Stimulated activated naive CD8-positive, alpha-beta T cell treated with anti-CD3 and anti-CD28 coated beads, Interleukin-15, Interleukin-2, amounts not matched to agents 100 ng/mL and 50 ng/mL, for 24 hours (primary cell): ENCODE measurements around the gene NFKBIE.

ENCODE experiments used
- H3K27ac Mint-ChIP-seq: one replicate; pipeline ENCODE4 v1.8.0; 2021; ENCODE audit warnings: mild to moderate bottlenecking, mixed read lengths
- H3K27me3 Mint-ChIP-seq: one replicate; pipeline ENCODE4 v1.8.0; 2021; ENCODE audit warnings: mixed read lengths
- H3K36me3 Mint-ChIP-seq: one replicate; pipeline ENCODE4 v1.8.0; 2021; ENCODE audit warnings: low read depth, mixed read lengths
- H3K4me1 Mint-ChIP-seq: one replicate; pipeline ENCODE4 v1.8.0; 2021; ENCODE audit warnings: low read depth, mixed read lengths
- H3K4me3 Mint-ChIP-seq: one replicate; pipeline ENCODE4 v1.8.0; 2021; ENCODE audit warnings: mild to moderate bottlenecking, mixed read lengths
- H3K9me3 Mint-ChIP-seq: one replicate; pipeline ENCODE4 v1.8.0; 2021; ENCODE audit warnings: mixed read lengths

NFKBIE gene

DNA sequence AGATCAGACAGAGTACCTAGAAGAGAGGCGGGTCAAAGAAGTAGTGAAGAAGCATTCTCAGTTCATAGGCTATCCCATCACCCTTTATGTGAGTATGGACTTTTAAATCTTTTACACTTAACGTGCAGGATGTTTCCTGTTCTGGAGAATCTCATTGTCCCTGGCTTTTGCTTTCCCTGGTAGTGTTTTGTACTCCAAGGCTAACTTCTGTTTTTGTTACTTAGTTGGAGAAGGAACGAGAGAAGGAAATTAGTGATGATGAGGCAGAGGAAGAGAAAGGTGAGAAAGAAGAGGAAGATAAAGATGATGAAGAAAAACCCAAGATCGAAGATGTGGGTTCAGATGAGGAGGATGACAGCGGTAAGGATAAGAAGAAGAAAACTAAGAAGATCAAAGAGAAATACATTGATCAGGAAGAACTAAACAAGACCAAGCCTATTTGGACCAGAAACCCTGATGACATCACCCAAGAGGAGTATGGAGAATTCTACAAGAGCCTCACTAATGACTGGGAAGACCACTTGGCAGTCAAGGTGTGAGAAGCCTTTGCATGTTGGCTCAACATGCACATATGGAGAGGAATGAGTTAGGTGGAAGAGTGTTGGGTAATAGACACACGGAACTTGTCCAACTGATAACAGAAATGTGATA, 15.2 kb downstream of the NFKBIE start:
- Mint-ChIP-seq H3K27me3 (peaks cover 5% of the 10 kb centered on the region), H3K4me3 (peak overlapping the region; percentile 96), H3K9me3 (no peaks in the 10 kb centered on the region), H3K27ac (peak overlapping the region; percentile 100), H3K36me3 (peaks cover 86% of the 10 kb centered on the region), H3K4me1 (peaks cover 90% of the 10 kb centered on the region)

DNA sequence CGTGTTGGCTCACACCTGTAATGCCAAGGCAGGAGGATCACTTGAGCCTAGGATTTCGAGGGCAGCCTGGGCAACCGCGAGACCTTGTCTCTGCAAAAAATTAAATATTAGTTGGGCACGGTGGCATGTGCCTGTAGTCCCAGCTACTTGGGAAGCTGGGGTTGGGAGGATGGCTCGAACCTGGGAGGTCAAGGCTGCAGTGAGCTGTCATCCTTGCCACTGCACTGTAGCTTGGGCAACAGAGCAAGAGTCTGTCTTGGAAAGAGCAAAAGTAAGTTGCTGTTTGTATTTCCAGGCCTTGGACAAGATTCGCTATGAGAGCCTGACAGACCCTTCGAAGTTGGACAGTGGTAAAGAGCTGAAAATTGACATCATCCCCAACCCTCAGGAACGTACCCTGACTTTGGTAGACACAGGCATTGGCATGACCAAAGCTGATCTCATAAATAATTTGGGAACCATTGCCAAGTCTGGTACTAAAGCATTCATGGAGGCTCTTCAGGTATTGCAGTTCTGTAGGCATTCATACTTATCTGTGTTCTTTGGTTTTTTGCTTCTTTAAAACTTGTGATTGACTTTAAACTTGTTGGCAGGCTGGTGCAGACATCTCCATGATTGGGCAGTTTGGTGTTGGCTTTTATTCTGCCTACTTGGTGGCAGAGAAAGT, 16.1 kb downstream of the NFKBIE start:
- peaks cover 77% of the 10 kb centered on the region for H3K36me3 Mint-ChIP-seq
- H3K27ac Mint-ChIP-seq, result peak overlapping the region; percentile 100

DNA sequence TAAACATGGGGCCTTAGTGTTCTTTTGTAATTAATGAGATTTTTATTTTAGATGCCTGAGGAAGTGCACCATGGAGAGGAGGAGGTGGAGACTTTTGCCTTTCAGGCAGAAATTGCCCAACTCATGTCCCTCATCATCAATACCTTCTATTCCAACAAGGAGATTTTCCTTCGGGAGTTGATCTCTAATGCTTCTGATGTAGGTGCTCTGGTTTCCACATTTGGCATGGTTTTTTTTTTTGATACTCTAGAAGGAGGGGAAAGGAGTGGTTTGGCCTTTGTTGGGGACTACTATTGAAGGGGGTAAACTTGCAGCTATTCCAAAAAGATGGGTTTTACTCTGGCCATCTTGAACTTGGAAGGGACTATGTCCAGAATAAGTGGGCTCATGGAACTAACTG, 16.8 kb downstream of the NFKBIE start:
- Mint-ChIP-seq H3K4me1 (peaks cover 80% of the 10 kb centered on the region), H3K36me3 (peaks cover 70% of the 10 kb centered on the region), H3K27me3 (peaks cover 5% of the 10 kb centered on the region), H3K27ac (peak overlapping the region; percentile 100), H3K9me3 (no peaks in the 10 kb centered on the region), H3K4me3 (peak overlapping the region; percentile 96)

More for the DNA sequence above, 16.1 kb downstream of the NFKBIE start:
- H3K9me3 Mint-ChIP-seq, result no peaks in the 10 kb centered on the region
- peaks cover 5% of the 10 kb centered on the region for H3K27me3 Mint-ChIP-seq
- H3K4me3 Mint-ChIP-seq, result peak overlapping the region; percentile 96
- peaks cover 85% of the 10 kb centered on the region for H3K4me1 Mint-ChIP-seq

DNA sequence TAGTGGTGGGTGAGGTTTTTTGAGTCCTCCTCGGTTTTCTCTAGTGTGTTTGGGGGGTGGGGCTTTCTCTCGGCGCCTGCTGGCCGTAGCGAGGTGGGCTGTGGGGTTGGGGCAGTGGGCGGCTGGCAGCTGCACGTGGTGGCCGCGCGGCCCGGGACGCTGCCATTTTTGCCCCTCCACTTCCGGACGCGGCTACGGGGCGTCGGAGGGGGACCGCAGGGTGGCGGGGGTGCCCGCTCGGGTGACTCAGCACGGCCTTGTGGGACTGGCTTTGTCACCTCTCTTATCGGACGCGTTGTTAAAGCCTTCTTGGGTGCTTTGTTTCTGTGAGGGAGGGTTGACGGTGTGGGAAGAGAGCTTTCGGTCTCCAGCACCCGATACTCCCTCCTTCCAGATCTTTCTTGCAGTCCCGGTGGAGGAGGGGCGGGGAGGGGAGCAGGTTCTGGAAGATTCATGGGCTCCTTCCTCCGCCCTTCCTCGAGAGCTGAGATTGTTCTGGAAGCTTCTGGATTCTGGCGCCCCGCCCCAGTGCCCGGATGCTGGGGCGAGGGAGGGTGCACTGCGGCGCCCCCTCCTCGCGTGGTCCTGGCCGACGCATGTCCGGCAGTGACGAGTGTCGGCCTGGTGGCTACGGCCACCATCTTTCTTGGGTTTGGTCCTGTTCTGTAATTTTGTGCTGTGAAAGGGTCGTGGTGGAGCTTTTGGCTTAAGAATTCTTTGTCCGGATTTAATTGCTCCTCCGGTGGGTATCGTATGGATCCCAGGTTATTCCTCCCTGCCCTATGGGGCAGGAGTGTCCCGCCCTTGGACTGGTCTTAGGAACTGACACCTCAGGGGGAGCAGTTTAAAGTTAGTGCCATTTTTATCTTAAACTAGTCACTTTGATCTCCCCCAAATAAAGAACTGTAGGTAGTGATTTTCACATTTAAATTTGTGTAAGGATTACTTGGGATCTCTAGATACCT, 17.7 kb downstream of the NFKBIE start:
- Mint-ChIP-seq H3K4me3 (peak overlapping the region; percentile 96), H3K36me3 (peaks cover 61% of the 10 kb centered on the region), H3K27ac (peak overlapping the region; percentile 100), H3K9me3 (no peaks in the 10 kb centered on the region), H3K4me1 (peaks cover 70% of the 10 kb centered on the region), H3K27me3 (peaks cover 5% of the 10 kb centered on the region)

DNA sequence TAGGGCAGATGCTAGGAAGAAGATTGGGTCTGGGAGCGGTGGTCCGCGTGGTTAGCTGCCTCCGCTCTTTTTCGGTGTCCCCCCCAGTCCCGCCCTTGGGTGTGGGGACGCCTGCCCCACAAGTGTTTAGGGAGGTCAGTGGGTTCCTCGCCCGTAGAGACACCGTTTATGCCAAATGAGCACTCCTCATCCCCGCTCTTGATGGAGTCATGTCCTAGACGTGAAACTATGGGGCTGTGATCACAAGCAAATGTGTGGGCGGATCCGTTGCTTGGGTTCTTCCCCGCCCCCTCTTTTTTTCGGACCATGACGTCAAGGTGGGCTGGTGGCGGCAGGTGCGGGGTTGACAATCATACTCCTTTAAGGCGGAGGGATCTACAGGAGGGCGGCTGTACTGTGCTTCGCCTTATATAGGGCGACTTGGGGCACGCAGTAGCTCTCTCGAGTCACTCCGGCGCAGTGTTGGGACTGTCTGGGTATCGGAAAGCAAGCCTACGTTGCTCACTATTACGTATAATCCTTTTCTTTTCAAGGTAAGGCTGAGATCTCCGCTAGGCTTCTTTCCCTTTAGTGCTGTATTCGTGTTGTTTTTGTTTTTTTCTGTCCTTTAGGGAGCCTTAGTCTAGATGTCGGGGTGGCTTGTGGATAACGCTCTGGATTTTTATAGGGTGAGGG, 18.6 kb downstream of the NFKBIE start, which contains the start of gene HSP90AB1:
Gene HSP90AB1, plus strand, starts transcription at position 439 of the 675 bp plus-strand sequence. CDS start 1,529 bp downstream, outside the sequence.
- Mint-ChIP-seq H3K27ac (peak within 1 kb of the TSS; percentile 100), H3K36me3 (peaks cover 52% of the 10 kb centered on the region), H3K27me3 (peaks cover 5% of the 10 kb centered on the region), H3K4me1 (peaks cover 62% of the 10 kb centered on the region), H3K9me3 (no peaks in the 10 kb centered on the region), H3K4me3 (peak within 1 kb of the TSS; percentile 96)

DNA sequence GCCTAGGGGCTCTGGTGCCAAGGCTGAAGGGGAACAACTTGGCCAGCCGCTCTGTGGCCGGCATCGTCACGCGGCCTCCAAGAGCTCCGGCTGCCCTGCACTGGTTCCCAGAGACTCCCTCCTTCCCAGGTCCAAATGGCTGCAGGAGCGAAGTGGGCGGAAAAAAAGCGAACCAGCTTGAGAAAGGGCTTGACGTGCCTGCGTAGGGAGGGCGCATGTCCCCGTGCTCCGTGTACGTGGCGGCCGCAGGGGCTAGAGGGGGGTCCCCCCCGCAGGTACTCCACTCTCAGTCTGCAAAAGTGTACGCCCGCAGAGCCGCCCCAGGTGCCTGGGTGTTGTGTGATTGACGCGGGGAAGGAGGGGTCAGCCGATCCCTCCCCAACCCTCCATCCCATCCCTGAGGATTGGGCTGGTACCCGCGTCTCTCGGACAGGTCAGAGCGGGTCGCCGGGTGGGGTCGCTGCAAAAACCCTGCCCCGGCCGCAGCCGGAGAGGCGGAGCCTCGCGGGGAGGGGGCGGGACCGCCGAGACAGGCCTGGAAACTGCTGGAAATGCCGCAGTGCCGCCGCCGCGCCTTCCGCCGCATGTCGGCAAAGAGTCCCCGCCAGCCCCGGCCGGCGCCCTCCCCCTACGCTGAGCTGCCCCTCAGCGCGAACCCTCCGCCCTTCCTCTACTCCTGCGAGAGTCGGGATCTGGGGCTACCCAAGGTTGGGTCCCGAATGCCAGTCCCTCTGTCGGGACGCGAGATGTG, 19.3 kb downstream of the NFKBIE start:
- peaks cover 5% of the 10 kb centered on the region for H3K27me3 Mint-ChIP-seq
- H3K4me1 Mint-ChIP-seq, result peaks cover 55% of the 10 kb centered on the region

DNA sequence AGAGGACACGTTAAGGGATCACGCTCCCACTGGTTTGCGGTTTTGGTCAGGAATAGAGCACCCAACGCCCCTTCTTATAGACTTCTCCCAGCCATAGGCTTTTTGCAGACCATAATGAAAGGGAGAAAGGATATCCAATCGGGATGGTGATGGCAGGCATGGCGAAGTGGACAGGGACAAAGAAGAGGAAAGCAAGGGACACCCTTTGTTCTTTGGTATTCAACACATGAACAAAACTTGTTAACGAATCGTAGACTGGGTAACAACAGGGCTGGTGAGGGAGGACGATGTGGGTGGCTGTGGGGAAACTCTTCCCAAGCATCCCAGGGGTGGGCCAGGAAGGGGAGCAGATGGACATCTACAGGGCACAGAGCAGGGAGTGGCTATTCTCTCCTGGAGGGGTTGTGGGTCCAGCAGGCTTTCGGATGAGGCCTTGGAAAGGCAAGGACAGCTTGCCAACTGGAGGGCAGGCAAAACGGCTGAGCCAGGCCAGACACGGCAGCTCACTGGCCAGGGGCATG, 19.9 kb downstream of the NFKBIE start:
- Mint-ChIP-seq H3K27me3 (peaks cover 5% of the 10 kb centered on the region), H3K4me3 (peak overlapping the region; percentile 96), H3K9me3 (no peaks in the 10 kb centered on the region), H3K27ac (peak overlapping the region; percentile 100), H3K4me1 (peaks cover 48% of the 10 kb centered on the region), H3K36me3 (peaks cover 39% of the 10 kb centered on the region)

More for the DNA sequence above, 19.3 kb downstream of the NFKBIE start:
- Mint-ChIP-seq H3K9me3 (no peaks in the 10 kb centered on the region), H3K36me3 (peaks cover 45% of the 10 kb centered on the region), H3K27ac (peak overlapping the region; percentile 100), H3K4me3 (peak overlapping the region; percentile 96)

DNA sequence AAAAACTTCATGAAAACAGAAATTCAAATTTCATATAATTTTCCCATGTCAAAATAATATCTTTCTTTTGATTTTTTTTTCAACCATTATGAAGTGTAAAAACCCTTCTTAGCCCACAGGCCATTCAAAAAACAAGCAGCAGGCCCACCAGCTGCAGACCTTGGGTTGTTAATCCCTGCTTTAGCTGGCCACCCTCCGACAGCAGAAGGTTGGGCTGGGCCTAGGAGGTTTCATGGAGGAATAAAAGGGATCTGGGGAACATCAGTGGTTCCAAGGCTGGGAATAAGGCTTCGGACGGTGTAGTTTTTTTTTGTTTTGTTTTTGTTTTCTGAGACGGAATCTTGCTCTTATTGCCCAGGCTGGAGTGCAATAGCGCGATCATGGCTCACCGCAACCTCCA, 22.0 kb downstream of the NFKBIE start:
- H3K27ac Mint-ChIP-seq, result no peak overlapping the region
- H3K36me3 Mint-ChIP-seq, result peaks cover 18% of the 10 kb centered on the region
- H3K4me1 Mint-ChIP-seq, result peaks cover 38% of the 10 kb centered on the region
- no peak overlapping the region for H3K4me3 Mint-ChIP-seq
- no peaks in the 10 kb centered on the region for H3K9me3 Mint-ChIP-seq
- H3K27me3 Mint-ChIP-seq, result peaks cover 5% of the 10 kb centered on the region

DNA sequence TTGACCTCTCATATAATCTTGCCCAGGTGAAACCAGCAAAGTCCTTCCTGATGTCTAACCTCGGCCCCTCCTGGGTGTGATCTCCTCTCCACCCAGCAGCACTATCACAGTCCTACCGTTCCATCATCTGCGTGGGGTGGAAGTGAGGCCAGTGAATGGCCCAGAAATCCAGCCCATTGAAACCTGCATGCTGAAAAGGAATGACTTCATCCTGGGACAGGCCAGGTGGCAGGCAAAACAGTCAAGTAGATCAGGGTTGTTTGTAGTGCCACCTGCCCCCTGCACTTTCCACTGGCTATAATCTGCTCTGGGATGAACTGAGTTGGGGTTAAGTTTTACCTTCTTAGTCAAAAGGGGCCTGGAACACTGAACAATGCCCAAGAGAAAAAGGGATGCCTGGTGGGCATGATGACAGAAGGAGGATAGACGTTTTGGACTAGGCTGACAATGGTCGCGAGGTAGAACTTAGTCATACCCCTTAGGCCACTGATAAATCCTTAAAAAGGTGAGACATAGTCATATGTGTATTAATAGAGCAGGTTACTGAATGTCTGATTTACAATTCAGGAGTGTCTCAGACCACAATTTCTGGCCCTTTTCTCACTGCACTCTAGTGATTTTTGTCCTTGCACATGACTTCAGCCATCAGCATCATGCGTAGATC, 26.5 kb downstream of the NFKBIE start:
- H3K9me3 Mint-ChIP-seq, result no peaks in the 10 kb centered on the region
- H3K4me3 Mint-ChIP-seq, result peak overlapping the region; percentile 82
- peaks cover 15% of the 10 kb centered on the region for H3K36me3 Mint-ChIP-seq
- peaks cover 32% of the 10 kb centered on the region for H3K4me1 Mint-ChIP-seq
- H3K27me3 Mint-ChIP-seq, result no peaks in the 10 kb centered on the region
- peak overlapping the region; percentile 72 for H3K27ac Mint-ChIP-seq

DNA sequence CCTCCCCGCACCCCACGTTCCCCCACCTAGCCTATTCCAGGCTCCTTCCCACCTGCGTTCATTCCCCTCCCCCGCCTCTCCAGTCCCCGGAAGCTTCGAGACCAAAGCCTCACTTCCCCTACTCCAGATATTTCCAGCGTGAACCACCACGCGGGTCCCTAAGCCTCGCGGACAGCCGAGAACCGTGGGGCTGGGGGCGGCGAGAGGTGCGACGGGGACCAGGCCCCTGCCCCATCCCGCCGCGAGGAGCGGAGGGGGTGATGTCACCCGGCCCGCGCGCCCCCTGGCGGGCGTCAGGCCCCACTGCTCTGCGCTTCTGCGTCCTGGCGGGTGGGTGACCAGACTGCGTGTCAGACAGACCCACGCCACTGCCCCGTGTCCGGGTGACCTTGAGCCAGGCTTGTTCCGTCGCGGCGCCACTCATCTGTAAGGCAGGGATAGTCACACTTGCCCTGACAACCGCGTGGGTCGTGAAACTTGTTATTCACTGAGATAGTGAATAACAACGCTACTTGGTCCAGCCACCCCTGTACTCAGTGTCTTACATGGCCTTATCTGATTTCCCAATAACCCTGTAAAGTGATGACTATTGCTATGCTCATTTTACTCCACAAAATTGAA, 27.4 kb downstream of the NFKBIE start:
- peak overlapping the region; percentile 72 for H3K27ac Mint-ChIP-seq
- H3K27me3 Mint-ChIP-seq, result no peaks in the 10 kb centered on the region
- peaks cover 17% of the 10 kb centered on the region for H3K36me3 Mint-ChIP-seq
- peak overlapping the region; percentile 82 for H3K4me3 Mint-ChIP-seq
- H3K4me1 Mint-ChIP-seq, result peaks cover 32% of the 10 kb centered on the region
- H3K9me3 Mint-ChIP-seq, result no peaks in the 10 kb centered on the region

DNA sequence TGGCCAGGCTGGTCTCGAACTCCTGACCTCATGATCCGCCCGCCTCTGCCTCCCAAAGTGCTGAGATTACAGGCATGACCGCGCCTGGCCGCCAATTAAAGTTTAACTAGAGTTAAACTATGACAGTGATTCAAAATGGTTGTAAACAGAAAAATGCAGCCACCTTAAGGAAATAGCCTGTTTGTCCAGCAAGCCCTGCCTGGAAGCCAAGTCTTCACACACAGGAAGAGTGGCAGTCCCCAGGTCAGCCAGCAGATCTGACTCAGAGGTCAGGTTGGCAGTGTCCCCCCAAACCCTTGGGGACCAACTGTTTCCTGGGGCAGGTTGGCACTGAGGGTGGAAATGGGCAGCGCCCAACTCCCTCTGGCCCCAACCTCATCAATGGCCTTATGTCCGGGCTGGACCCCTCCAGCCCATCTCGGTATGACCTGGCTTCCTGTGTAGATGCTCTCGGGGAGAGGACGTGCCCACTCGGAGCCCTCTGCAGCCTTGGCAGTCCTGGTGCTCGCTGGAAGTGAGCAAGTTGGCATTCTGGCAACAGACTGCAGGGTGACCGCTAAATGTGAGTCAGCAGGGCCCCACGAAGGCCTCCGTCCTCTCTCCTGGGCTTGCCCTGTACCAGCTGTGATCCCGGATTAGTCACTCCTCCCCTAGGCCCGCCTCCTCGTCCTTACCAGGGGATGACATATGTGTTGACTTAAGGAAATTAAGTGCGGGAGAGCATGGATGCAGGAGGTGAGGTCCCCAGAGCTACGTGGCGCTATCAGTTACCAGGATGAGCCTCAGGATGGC, 28.1 kb downstream of the NFKBIE start:
- H3K36me3 Mint-ChIP-seq, result peaks cover 21% of the 10 kb centered on the region
- peak overlapping the region; percentile 72 for H3K27ac Mint-ChIP-seq
- H3K27me3 Mint-ChIP-seq, result no peaks in the 10 kb centered on the region
- no peaks in the 10 kb centered on the region for H3K9me3 Mint-ChIP-seq
- H3K4me1 Mint-ChIP-seq, result peaks cover 32% of the 10 kb centered on the region
- H3K4me3 Mint-ChIP-seq, result peak overlapping the region; percentile 82

DNA sequence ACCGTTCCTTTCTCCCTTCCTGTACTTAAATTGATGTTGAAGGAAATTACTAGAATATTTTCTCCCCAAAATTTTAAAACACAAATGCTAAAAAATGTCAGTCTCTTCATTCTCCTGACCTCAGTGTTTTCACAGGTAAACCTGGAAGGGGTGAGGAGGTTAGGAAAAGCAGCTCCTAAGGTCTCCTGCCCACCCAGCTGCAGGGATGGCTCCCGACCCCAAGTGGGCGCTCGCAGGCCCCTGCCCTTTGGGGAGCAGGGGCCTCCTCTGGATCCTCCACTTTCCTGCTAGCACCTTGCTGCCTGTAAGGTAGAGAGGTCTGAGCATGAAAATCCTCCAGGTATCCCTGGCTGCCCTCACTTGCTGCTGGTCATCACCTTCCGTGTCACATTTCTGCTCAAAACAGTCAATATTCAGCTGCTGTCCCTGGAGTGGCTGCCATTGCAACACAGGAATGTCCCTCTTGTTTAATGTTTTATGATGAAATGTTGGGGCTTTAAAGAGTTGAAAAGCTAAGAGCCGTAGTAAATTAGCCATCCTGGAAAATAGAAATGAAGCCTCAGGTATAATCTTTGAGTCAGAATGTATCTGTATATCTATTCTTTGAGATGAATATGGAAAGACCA, 29.3 kb downstream of the NFKBIE start:
- Mint-ChIP-seq H3K9me3 (no peaks in the 10 kb centered on the region), H3K4me3 (no peak overlapping the region), H3K27me3 (no peaks in the 10 kb centered on the region), H3K36me3 (peaks cover 28% of the 10 kb centered on the region), H3K4me1 (peaks cover 32% of the 10 kb centered on the region), H3K27ac (no peak overlapping the region)
